Natural killer cell (primary cell): ENCODE data around the gene OR7D2. TPM values are rescaled to one million over a fixed set of nuclear protein-coding genes. Genes with fewer than 3 reads are reported as not detected.

Experiments used
- ATAC-seq, 3 donors: fragments of 150-1000 bp in 2 of 3; fragments of 200-7000 bp in 1 of 3; cut with Tn5 transposase; 1 replicate in 1 of 3; 2 replicates in 2 of 3; pipeline ENCODE4 v1.10.0; 2021; ENCODE audit warnings: mild to moderate bottlenecking in 2 of 3, moderate library complexity in 2 of 3
- DNase-seq, 2 donors: peaks; one replicate each; pipeline versions ENCODE4 v3.0.0 to v3.0.0-alpha.2; 2013 to 2021; ENCODE audit warnings: mixed read lengths in 1 of 2
- H3K27ac ChIP-seq: one replicate; pipeline ENCODE4 v1.5.1; 2013; ENCODE audit warnings: mild to moderate bottlenecking, low read length
- H3K27me3 ChIP-seq: one replicate; pipeline ENCODE4 v1.6.1; 2013; ENCODE audit warnings: low read length; ENCODE audit not compliant: control insufficient read depth, insufficient read depth
- H3K36me3 ChIP-seq: one replicate; pipeline ENCODE4 v1.6.1; 2013; ENCODE audit warnings: low read length; ENCODE audit not compliant: control insufficient read depth, insufficient read depth
- H3K4me1 ChIP-seq: one replicate; pipeline ENCODE4 v1.6.1; 2013; ENCODE audit warnings: low read length; ENCODE audit not compliant: control insufficient read depth, insufficient read depth
- H3K4me3 ChIP-seq: one replicate; pipeline ENCODE4 v1.5.1; 2013; ENCODE audit warnings: low read length
- H3K9me3 ChIP-seq: one replicate; pipeline ENCODE4 v1.6.1; 2013; ENCODE audit warnings: low read length; ENCODE audit not compliant: control insufficient read depth, insufficient read depth
- H3K27ac Mint-ChIP-seq, 2 donors: one replicate each; pipeline ENCODE4 v1.8.0; 2022; ENCODE audit warnings: mild to moderate bottlenecking in 2 of 2, mixed read lengths in 2 of 2, moderate library complexity in 1 of 2
- H3K27me3 Mint-ChIP-seq, 2 donors: one replicate each; pipeline ENCODE4 v1.8.0; 2022; ENCODE audit warnings: low read depth in 2 of 2, mixed read lengths in 2 of 2
- H3K36me3 Mint-ChIP-seq: one replicate; pipeline ENCODE4 v1.8.0; 2022; ENCODE audit warnings: mixed read lengths
- H3K4me1 Mint-ChIP-seq, 2 donors: one replicate each; pipeline ENCODE4 v1.8.0; 2022; ENCODE audit warnings: mixed read lengths in 2 of 2
- H3K4me3 Mint-ChIP-seq: one replicate; pipeline ENCODE4 v1.8.0; 2022; ENCODE audit warnings: mild to moderate bottlenecking, moderate library complexity, mixed read lengths
- H3K9me3 Mint-ChIP-seq, 2 donors: one replicate each; pipeline ENCODE4 v1.8.0; 2022; ENCODE audit warnings: mixed read lengths in 2 of 2
- WGBS: methylation state at CpG from one replicate; pipeline ENCODE4 v1.1.7; 2013; ENCODE audit warnings: missing lambda C conversion rate; ENCODE audit not compliant: insufficient coverage; 5-methylcytosine and 5-hydroxymethylcytosine counted together
- intact Hi-C: fragments of 100-400 bp; cut with micrococcal nuclease; formaldehyde crosslinking; loops from one replicate; pipeline ENCODE4 v1.14.2; 2022
- total RNA-seq, 4 donors: library from RNA; stranded (reverse); fragments of 120-200 nt in 1 of 4; gene quantifications; one replicate each; pipeline versions ENCODE4 v1.2.3 to v1.2.4, GENCODE V29; 2013 to 2022
- TF ChIP-seq, protein P1 (sequence below): fragments of 200-600 bp; IDR thresholded peaks from one replicate; pipeline ENCODE4 v1.8.0; 2022; ENCODE audit warnings: antibody characterized with exemption

Gene OR7D2
- total RNA-seq = not detected
- not detected for total RNA-seq (2013)

DNA sequence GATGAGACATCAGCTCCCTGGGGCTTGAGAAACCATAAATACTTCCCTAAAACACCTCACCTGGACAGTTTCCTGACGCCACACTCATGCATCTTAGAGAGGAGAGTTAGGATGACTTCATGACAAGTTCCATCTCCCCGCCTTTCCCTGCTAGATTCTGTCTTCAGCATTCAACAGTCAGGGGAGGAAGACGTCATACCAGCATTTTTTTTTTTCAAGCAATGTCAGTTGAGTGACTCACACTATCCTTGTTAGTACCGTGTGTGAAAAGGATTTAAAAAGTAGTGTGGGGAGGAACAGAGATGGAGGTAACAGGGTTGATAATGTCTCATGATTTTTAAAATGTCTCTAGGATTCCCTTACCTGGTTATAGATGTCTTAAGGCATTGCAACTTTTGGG, at the start of gene OR7D2:
TSS of gene OR7D2 (plus strand) at position 79 of the 400 bp plus-strand sequence. CDS start 6,803 bp downstream, outside the sequence.
- DNase-seq (no peak), ATAC-seq (no peak)
- WGBS = 79% methylated on average over 4 of the region's 4 CpGs
- H3K36me3 Mint-ChIP-seq = no peaks in the 10 kb centered on the region
- intact Hi-C loops = no loop called here
- H3K27ac ChIP-seq = no peak within 1 kb of the TSS
- no peaks in the 10 kb centered on the region for H3K27me3 Mint-ChIP-seq
- H3K27ac Mint-ChIP-seq = no peak within 1 kb of the TSS
- H3K27me3 ChIP-seq = no peaks in the 10 kb centered on the region
- no peaks in the 10 kb centered on the region for H3K4me1 ChIP-seq
- H3K4me1 Mint-ChIP-seq = no peaks in the 10 kb centered on the region
- no peak within 1 kb of the TSS for H3K4me3 Mint-ChIP-seq
- TF ChIP-seq, protein P1, sequence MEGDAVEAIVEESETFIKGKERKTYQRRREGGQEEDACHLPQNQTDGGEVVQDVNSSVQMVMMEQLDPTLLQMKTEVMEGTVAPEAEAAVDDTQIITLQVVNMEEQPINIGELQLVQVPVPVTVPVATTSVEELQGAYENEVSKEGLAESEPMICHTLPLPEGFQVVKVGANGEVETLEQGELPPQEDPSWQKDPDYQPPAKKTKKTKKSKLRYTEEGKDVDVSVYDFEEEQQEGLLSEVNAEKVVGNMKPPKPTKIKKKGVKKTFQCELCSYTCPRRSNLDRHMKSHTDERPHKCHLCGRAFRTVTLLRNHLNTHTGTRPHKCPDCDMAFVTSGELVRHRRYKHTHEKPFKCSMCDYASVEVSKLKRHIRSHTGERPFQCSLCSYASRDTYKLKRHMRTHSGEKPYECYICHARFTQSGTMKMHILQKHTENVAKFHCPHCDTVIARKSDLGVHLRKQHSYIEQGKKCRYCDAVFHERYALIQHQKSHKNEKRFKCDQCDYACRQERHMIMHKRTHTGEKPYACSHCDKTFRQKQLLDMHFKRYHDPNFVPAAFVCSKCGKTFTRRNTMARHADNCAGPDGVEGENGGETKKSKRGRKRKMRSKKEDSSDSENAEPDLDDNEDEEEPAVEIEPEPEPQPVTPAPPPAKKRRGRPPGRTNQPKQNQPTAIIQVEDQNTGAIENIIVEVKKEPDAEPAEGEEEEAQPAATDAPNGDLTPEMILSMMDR = no peak
- no peaks in the 10 kb centered on the region for H3K36me3 ChIP-seq
- H3K4me3 ChIP-seq = no peak within 1 kb of the TSS
- H3K9me3 ChIP-seq = no peaks in the 10 kb centered on the region
- H3K9me3 Mint-ChIP-seq = no peaks in the 10 kb centered on the region

- intact Hi-C loops = no loop called here
- H3K36me3 ChIP-seq = no peaks in the 10 kb centered on the region
- ATAC-seq (no peak), DNase-seq (no peak)
- H3K4me1 ChIP-seq = no peaks in the 10 kb centered on the region
- no peaks in the 10 kb centered on the region for H3K9me3 ChIP-seq
- Mint-ChIP-seq H3K27ac (peak overlapping the region in 1 of 2 donors; percentile 19), H3K4me3 (no peak overlapping the region), H3K27me3 (peaks cover 17 to 20% of the 10 kb centered on the region in 2 donors), H3K36me3 (no peaks in the 10 kb centered on the region), H3K4me1 (peaks cover 0 to 8% of the 10 kb centered on the region in 2 donors), H3K9me3 (no peaks in the 10 kb centered on the region)
- no peak overlapping the region for H3K27ac ChIP-seq
- 0% methylated on average over 1 of the region's 1 CpG for WGBS
- TF ChIP-seq, protein P1 = no peak
- peaks cover 4% of the 10 kb centered on the region for H3K27me3 ChIP-seq
- no peak overlapping the region for H3K4me3 ChIP-seq
These were observed 47.8 kb upstream of the OR7D2 start for GRCh38 chr19:9130965-9131364.

- DNase-seq (no peak), ATAC-seq (no peak)
- no peaks in the 10 kb centered on the region for H3K9me3 Mint-ChIP-seq
- Histone ChIP-seq H3K4me3 (no peak overlapping the region), H3K27ac (no peak overlapping the region), H3K9me3 (no peaks in the 10 kb centered on the region), H3K4me1 (no peaks in the 10 kb centered on the region), H3K27me3 (peaks cover 4% of the 10 kb centered on the region), H3K36me3 (no peaks in the 10 kb centered on the region)
- H3K27me3 Mint-ChIP-seq = peaks cover 6% of the 10 kb centered on the region in 2 donors
- WGBS = 68% methylated on average over 5 of the region's 5 CpGs
- no peak overlapping the region for H3K27ac Mint-ChIP-seq
- TF ChIP-seq, protein P1 = no peak
- intact Hi-C loops = no loop called here
- H3K4me1 Mint-ChIP-seq = peaks cover 0 to 8% of the 10 kb centered on the region in 2 donors
- H3K4me3 Mint-ChIP-seq = no peak overlapping the region
- H3K36me3 Mint-ChIP-seq = no peaks in the 10 kb centered on the region
These were observed 46.4 kb upstream of the OR7D2 start for GRCh38 chr19:9132422-9132821.

- no peaks in the 10 kb centered on the region for H3K27me3 ChIP-seq
- TF ChIP-seq, protein P1 = no peak
- Mint-ChIP-seq H3K4me1 (peaks cover 35 to 44% of the 10 kb centered on the region in 2 donors), H3K27me3 (peaks cover 0 to 3% of the 10 kb centered on the region in 2 donors), H3K9me3 (peaks cover 0 to under 1% of the 10 kb centered on the region in 2 donors), H3K36me3 (peaks cover 4% of the 10 kb centered on the region), H3K27ac (peak overlapping the region; percentile 95 to 99), H3K4me3 (peak overlapping the region; percentile 98)
- H3K27ac ChIP-seq = peak overlapping the region; percentile 91
- peak overlapping the region; percentile 97 for H3K4me3 ChIP-seq
- H3K4me1 ChIP-seq = peaks cover 13% of the 10 kb centered on the region
- ATAC-seq (peak in 1 of 3 donors; percentile 6), DNase-seq (no peak)
- H3K36me3 ChIP-seq = no peaks in the 10 kb centered on the region
- WGBS = 38% methylated on average over 7 of the region's 8 CpGs
- peaks cover under 1% of the 10 kb centered on the region for H3K9me3 ChIP-seq
- intact Hi-C loops = loop anchor here (1.0 to 10.0 kb wide), 5 partner anchors 168 to 888 kb away; partner anchors contain the start of genes ZNF266, ZNF561 and ZNF699
These were observed 39.1 kb upstream of the OR7D2 start for GRCh38 chr19:9139609-9140158.
